A549 (cell line): Measurements from ENCODE around the gene GLS.

Experiments used
- CTCF ChIP-seq: fragments of >200 bp; sonication (Bioruptor Twin); formaldehyde crosslinking; IDR thresholded peaks from 3 replicates; pipeline ENCODE4 v1.5.1; 2016
- EP300 ChIP-seq, 2 experiments: fragments of >200 bp; sonication (Bioruptor Twin); formaldehyde crosslinking; IDR thresholded peaks; 2 replicates in 1 of 2; 3 replicates in 1 of 2; pipeline ENCODE4 v1.6.1; 2016 to 2017
- JUN ChIP-seq, 2 experiments: fragments of >200 bp; sonication (Bioruptor Twin); formaldehyde crosslinking; IDR thresholded peaks; 2 replicates in 1 of 2; 3 replicates in 1 of 2; pipeline ENCODE4 v1.6.1; 2016 to 2017
- MAFK ChIP-seq: fragments of 450-650 bp; IDR thresholded peaks from 2 replicates; pipeline ENCODE4 v1.6.1; 2014; ENCODE audit not compliant: partially characterized antibody
- PBX3 ChIP-seq: IDR thresholded peaks from 2 replicates; pipeline ENCODE4 v1.6.1; 2012
- RFX5 ChIP-seq: fragments of 450-650 bp; IDR thresholded peaks from 2 replicates; pipeline ENCODE4 v1.7.1; 2014; ENCODE audit warnings: antibody characterized with exemption, mild to moderate bottlenecking, moderate library complexity

DNA sequence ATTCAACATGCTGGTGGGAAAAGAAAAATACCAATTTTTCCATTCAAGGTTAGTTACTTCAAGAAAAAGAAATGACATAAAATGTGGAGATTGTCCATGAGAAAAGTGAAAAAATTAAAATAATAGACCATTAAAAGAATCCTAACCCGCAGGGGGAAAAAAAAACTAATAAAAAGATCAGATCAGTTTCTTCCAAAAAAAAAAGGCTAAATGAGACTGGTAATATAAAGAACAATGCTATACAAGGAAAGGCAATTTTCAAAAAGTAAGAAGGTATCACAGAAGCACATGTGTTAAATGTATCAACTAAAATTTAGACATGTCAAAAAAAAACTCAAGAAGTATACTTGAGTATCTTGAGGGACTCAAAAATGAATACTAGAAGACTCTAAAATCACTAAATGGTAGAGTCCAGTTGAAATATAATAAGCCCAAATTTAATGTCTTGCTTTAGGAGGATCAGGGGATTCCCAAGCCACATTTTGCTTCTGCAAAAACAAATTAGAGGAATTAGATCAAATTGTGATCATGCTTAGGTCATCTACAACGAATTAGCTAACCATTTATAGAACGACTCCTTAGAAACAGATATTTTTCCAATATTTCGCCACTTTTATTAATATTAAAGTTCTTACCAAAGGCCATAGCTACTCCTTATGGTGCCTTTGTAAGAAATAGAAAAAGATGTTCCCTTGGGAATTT, 35.8 kb upstream of the GLS start:
- no peak for TF ChIP-seq CTCF
- TF ChIP-seq RFX5, result no peak
- TF ChIP-seq JUN (IDR thresholded peaks at IDR 0.05), result no peak
- no peak for TF ChIP-seq EP300 (IDR thresholded peaks at IDR 0.05)
- TF ChIP-seq MAFK, result no peak
- no peak for TF ChIP-seq PBX3
